Erythroblast (primary cell): ENCODE results near the gene SGO1.

ENCODE experiments used
- GATA1 ChIP-seq: IDR thresholded peaks from 2 replicates; pipeline ENCODE4 v1.6.1; 2011; ENCODE audit warnings: low read depth, mild to moderate bottlenecking, control low read depth, low read length, moderate library complexity
- POLR2A ChIP-seq: IDR thresholded peaks from 2 replicates; pipeline ENCODE4 v1.6.1; 2011; ENCODE audit warnings: mild to moderate bottlenecking, low read length

- TF ChIP-seq POLR2A (no peak), GATA1 (no peak)
Observed at GRCh38 chr3:20190991-20191390, 5.0 kb upstream of the SGO1 start.
